PC-3 (cell line): ENCODE results near the gene MLC1. TPM values are rescaled to one million over a fixed set of nuclear protein-coding genes. Genes with fewer than 3 reads are reported as not detected.

Source experiments
- ATAC-seq: fragments of 200-7000 bp; cut with Tn5 transposase; 2 replicates; pipeline ENCODE4 v1.9.1; 2020; ENCODE audit warnings: mild to moderate bottlenecking, moderate library complexity
- BruUV-seq: library from RNA; stranded (reverse); fragments of 400-500 nt; replicated peaks from 2 replicates; lab custom pipeline; 2021; lab: Mats Ljungman, UMichigan
- CTCF ChIA-PET: fragments of 300-600 bp; sonication (Branson Sonifier 250); formaldehyde crosslinking; loops from one replicate; lab custom pipeline; 2022; ENCODE audit warnings: antibody characterized with exemption; lab: Charles Lee
- POLR2A ChIA-PET: fragments of 300-600 bp; sonication (Branson Sonifier 250); formaldehyde crosslinking; loops from one replicate; lab custom pipeline; 2022; ENCODE audit warnings: antibody characterized with exemption; ENCODE audit not compliant: unreplicated experiment; lab: Charles Lee
- DNase-seq: peaks from one replicate; pipeline ENCODE4 v3.0.0-alpha.2; 2015
- H2AFZ ChIP-seq: fragments of 300-600 bp; sonication (generic); 2 replicates; pipeline ENCODE4 v1.6.0; 2016; ENCODE audit warnings: antibody characterized with exemption, low read length
- H3F3A ChIP-seq: fragments of 300-600 bp; sonication (generic); one replicate; pipeline ENCODE4 v1.6.0; 2017; ENCODE audit warnings: antibody characterized with exemption, low read length, control low read depth, mild to moderate bottlenecking; ENCODE audit not compliant: unreplicated experiment
- H3K27ac ChIP-seq: fragments of 300-600 bp; sonication (generic); 2 replicates; pipeline ENCODE4 v1.5.1; 2016; ENCODE audit warnings: mild to moderate bottlenecking, low read length
- H3K27me3 ChIP-seq: fragments of 300-600 bp; sonication (generic); 2 replicates; pipeline ENCODE4 v1.6.1; 2016; ENCODE audit warnings: low read length, mixed read lengths
- H3K36me3 ChIP-seq: fragments of 300-600 bp; sonication (generic); 2 replicates; pipeline ENCODE4 v1.6.1; 2016; ENCODE audit warnings: low read depth, mixed run types, low read length, mixed read lengths
- H3K4me1 ChIP-seq: fragments of 300-600 bp; sonication (generic); 2 replicates; pipeline ENCODE4 v1.5.1; 2016; ENCODE audit warnings: low read length; ENCODE audit not compliant: insufficient read depth
- H3K4me2 ChIP-seq: fragments of 300-600 bp; sonication (generic); 2 replicates; pipeline ENCODE4 v1.6.0; 2016; ENCODE audit warnings: low read length
- H3K4me3 ChIP-seq: fragments of 300-600 bp; sonication (generic); 2 replicates; pipeline ENCODE4 v1.5.1; 2016; ENCODE audit warnings: mild to moderate bottlenecking, low read length, mixed read lengths
- H3K79me2 ChIP-seq: fragments of 300-600 bp; sonication (generic); 2 replicates; pipeline ENCODE4 v1.6.1; 2017; ENCODE audit warnings: low read length, mixed read lengths
- H3K9ac ChIP-seq: fragments of 300-600 bp; sonication (generic); 2 replicates; pipeline ENCODE4 v1.6.0; 2016; ENCODE audit warnings: mild to moderate bottlenecking, low read length
- H3K9me2 ChIP-seq: fragments of 300-600 bp; sonication (generic); replicated peaks from 2 replicates; pipeline ENCODE4 v1.6.1; 2016; ENCODE audit warnings: mixed run types, low read length, mixed read lengths
- H3K9me3 ChIP-seq: fragments of 300-600 bp; sonication (generic); 2 replicates; pipeline ENCODE4 v1.6.1; 2016; ENCODE audit warnings: low read length, mixed read lengths
- H4K20me1 ChIP-seq: fragments of 300-600 bp; sonication (generic); 2 replicates; pipeline ENCODE4 v1.6.1; 2016; ENCODE audit warnings: low read length, mixed read lengths
- EZH2 ChIP-seq: fragments of 300-600 bp; sonication (generic); IDR thresholded peaks from one replicate; pipeline ENCODE4 v1.6.1; 2017; ENCODE audit warnings: antibody characterized with exemption, mild to moderate bottlenecking, low read length; ENCODE audit not compliant: unreplicated experiment
- EZH2phosphoT487 ChIP-seq: fragments of 300-600 bp; sonication (generic); IDR thresholded peaks from 2 replicates; pipeline ENCODE4 v1.6.1; 2018; ENCODE audit warnings: mild to moderate bottlenecking, antibody characterized with exemption, low read length, borderline replicate concordance
- intact Hi-C: fragments of 100-400 bp; cut with micrococcal nuclease; formaldehyde crosslinking; loops from 2 replicates; pipeline ENCODE4 v1.9.0; 2023
- total RNA-seq: library from RNA; depleted of rRNA; stranded (reverse); fragments of >200 nt; gene quantifications from 2 replicates; pipeline ENCODE4 v1.2.3, GENCODE V29; 2014
- TF ChIP-seq, protein P1 (sequence below): fragments of 300-600 bp; sonication (generic); conservative IDR thresholded peaks from 2 replicates; pipeline ENCODE4 v1.5.1; 2017; ENCODE audit warnings: antibody characterized with exemption, low read depth, mild to moderate bottlenecking, low read length

The MLC1 gene
- total RNA-seq, 1 experiment from 2014 or later, result 0.62 TPM

DNA sequence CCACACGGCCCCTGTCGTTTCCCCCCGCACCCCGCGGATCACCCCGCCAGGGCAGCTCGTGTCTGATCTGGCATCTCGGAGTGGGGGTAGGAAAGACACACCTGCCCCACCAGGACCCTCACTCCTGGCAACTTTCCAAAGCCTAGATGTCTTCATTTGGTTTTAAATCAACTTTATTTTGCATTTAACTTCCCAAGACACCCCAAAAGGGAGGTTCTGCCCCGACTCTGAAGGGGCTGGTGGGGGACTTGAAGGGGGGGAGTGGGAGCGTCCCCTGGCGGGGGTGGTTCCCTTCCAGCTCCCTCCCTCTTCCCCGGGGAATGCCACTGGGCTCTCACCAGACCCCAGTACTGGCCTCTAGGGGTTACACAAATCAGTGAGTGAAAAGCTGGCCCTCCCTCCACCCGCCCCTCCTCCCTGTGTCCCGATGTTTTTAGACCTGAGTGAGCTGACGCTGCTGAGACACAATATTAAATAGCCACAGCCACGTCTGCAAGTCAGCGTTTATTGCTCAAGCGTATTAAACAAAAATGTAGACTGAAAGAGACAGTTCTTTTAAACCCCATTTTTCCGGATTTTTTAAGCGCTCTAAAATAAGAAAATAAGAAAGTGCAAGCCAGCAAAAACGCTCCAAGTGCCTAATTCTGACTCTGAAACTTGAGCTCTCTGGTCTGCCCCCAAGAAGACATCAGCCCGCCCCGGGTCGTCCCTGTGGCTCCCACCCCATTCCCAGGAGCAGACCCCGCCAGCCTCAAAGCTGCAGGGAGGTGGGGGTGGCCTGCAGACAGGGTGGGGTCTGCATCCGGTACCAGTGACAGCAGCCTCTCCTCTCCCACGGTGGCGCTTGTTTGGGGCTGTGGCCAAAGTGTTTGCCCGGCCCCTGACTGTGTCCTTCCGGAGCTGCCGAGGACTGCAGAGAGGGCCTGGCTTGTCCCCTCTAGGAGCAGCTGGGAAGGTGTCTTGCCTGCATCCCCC, 26.0 kb downstream of the MLC1 start:
- POLR2A ChIA-PET, result no interaction called here
- no peaks in the 10 kb centered on the region for H3K79me2 ChIP-seq
- H3K4me3 ChIP-seq, result no peak overlapping the region
- no peak overlapping the region for H2AFZ ChIP-seq
- H3K27ac ChIP-seq, result no peak overlapping the region
- H3K4me1 ChIP-seq, result 0 out of 2 replicates have a peak, but pooled peaks cover 3% of the 10 kb centered on the region
- no peaks in the 10 kb centered on the region for H3F3A ChIP-seq
- intact Hi-C loops, result no loop called here
- no peak overlapping the region for H3K4me2 ChIP-seq
- no peaks in the 10 kb centered on the region for H4K20me1 ChIP-seq
- BruUV-seq, result no TSS peak
- H3K9ac ChIP-seq, result no peak overlapping the region
- no peaks in the 10 kb centered on the region for H3K9me2 ChIP-seq
- no peaks in the 10 kb centered on the region for H3K36me3 ChIP-seq
- no peaks in the 10 kb centered on the region for H3K9me3 ChIP-seq
- no peak for ATAC-seq
- no peak for DNase-seq
- no peaks in the 10 kb centered on the region for H3K27me3 ChIP-seq
- CTCF ChIA-PET, result no interaction called here
- TF ChIP-seq EZH2, result no peak
- no peak for TF ChIP-seq EZH2phosphoT487
- TF ChIP-seq, protein P1, sequence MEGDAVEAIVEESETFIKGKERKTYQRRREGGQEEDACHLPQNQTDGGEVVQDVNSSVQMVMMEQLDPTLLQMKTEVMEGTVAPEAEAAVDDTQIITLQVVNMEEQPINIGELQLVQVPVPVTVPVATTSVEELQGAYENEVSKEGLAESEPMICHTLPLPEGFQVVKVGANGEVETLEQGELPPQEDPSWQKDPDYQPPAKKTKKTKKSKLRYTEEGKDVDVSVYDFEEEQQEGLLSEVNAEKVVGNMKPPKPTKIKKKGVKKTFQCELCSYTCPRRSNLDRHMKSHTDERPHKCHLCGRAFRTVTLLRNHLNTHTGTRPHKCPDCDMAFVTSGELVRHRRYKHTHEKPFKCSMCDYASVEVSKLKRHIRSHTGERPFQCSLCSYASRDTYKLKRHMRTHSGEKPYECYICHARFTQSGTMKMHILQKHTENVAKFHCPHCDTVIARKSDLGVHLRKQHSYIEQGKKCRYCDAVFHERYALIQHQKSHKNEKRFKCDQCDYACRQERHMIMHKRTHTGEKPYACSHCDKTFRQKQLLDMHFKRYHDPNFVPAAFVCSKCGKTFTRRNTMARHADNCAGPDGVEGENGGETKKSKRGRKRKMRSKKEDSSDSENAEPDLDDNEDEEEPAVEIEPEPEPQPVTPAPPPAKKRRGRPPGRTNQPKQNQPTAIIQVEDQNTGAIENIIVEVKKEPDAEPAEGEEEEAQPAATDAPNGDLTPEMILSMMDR, result no peak

DNA sequence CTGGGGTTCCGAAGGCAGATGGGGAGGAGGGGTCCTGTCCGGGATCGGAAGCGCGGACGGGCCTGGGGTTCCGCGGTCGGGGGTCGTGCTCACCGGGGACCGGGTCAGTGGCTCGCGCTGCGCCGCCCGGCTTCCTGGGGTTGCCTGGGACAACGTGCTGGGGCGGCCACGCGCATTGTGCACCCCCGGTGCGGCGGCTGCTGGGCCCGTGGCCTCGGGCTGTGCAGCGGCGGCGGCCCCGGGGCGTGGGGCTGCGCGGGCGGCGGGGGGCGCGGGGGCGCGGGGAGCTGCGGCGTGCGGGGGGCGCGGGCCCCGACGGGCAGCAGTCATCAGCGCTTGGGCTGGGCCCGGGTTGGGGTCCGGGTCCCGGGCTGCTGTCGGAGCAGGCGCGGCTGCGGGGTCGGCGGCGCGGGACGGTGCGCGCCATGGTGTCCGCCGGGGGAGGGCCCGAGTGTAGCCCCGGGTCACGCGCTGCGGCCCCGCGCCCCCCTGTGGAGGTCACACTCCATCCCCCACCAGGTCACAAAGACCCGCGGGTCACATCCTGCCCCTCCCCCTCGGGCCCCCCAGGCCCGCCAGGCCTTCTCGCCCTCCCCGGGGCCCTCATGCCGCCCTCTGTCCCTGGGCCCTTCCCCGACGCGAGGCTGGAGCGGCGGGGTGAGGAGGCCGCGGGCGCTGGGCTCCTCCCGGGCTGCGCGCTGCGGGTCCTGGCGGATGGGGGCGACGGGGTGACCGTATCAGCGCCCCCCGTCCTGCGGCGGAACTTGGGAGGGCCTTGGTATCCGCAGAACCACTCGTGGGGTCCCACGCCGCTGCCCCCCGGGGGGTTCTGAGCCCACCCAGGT, 26.9 kb downstream of the MLC1 start, which contains the start of gene TTLL8:
Gene TTLL8, minus strand, starts transcription at position 238 of the 845 bp plus-strand sequence.
- Histone ChIP-seq H3K4me3 (no peak within 1 kb of the TSS), H3K4me1 (0 out of 2 replicates have a peak, but pooled peaks cover 3% of the 10 kb centered on the region), H3K79me2 (no peaks in the 10 kb centered on the region), H3K9me3 (no peaks in the 10 kb centered on the region), H3K27ac (no peak within 1 kb of the TSS), H3K36me3 (no peaks in the 10 kb centered on the region), H3K9ac (no peak within 1 kb of the TSS), H3F3A (no peaks in the 10 kb centered on the region), H2AFZ (no peak within 1 kb of the TSS), H3K4me2 (no peak within 1 kb of the TSS), H4K20me1 (no peaks in the 10 kb centered on the region), H3K27me3 (no peaks in the 10 kb centered on the region), H3K9me2 (no peaks in the 10 kb centered on the region)
- no peak for ATAC-seq
- intact Hi-C loops, result no loop called here
- TF ChIP-seq, protein P1, result no peak
- TF ChIP-seq EZH2phosphoT487 (no peak), EZH2 (no peak)
- ChIA-PET CTCF (no interaction called here), POLR2A (no interaction called here)
- no TSS peak for BruUV-seq
- no peak for DNase-seq
